NOMO-1 treated with DMSO at 0.1 percent for 48 hours (cell line): ENCODE results near the gene ETFBKMT.

Experiments used
- DNase-seq: peaks from one replicate; lab custom pipeline; 2025; ENCODE audit not compliant: unreplicated experiment; lab: John Stamatoyannopoulos, UW

The ETFBKMT gene

GRCh38 chr12:31659087-31659942 is at the start of gene ETFBKMT:
TSS of gene ETFBKMT (plus strand) at chr12:31659688. CDS start at chr12:31661954, 2,266 bp downstream.
- peak; percentile 90 for DNase-seq

- DNase-seq: no peak
These were observed 46.7 kb upstream of the ETFBKMT start for GRCh38 chr12:31612819-31613218.

- DNase-seq: no peak
These were observed 41.1 kb upstream of the ETFBKMT start for GRCh38 chr12:31618228-31619025.

- no peak for DNase-seq
These were observed 39.2 kb upstream of the ETFBKMT start for GRCh38 chr12:31620311-31620710.

GRCh38 chr12:31622038-31622437 is 37.5 kb upstream of the ETFBKMT start:
- no peak for DNase-seq

GRCh38 chr12:31626270-31626995 is 33.1 kb upstream of the ETFBKMT start:
- DNase-seq: no peak

GRCh38 chr12:31627456-31628054 is 31.9 kb upstream of the ETFBKMT start:
- DNase-seq: no peak

GRCh38 chr12:31629756-31630732 is 29.4 kb upstream of the ETFBKMT start:
- DNase-seq: no peak

- no peak for DNase-seq
These were observed 28.3 kb upstream of the ETFBKMT start for GRCh38 chr12:31631023-31631724.

- peak; percentile 29 for DNase-seq
These were observed 27.7 kb upstream of the ETFBKMT start for GRCh38 chr12:31631809-31632208.

- no peak for DNase-seq
These were observed 26.0 kb upstream of the ETFBKMT start for GRCh38 chr12:31633464-31633863.

GRCh38 chr12:31634620-31635019 is 24.9 kb upstream of the ETFBKMT start:
- DNase-seq: no peak

GRCh38 chr12:31641509-31642090 is 17.9 kb upstream of the ETFBKMT start:
- no peak for DNase-seq

GRCh38 chr12:31644536-31644935 is 15.0 kb upstream of the ETFBKMT start:
- no peak for DNase-seq

GRCh38 chr12:31645924-31646323 is 13.6 kb upstream of the ETFBKMT start:
- DNase-seq: peak; percentile 7

- DNase-seq: peak; percentile 65
These were observed 12.4 kb upstream of the ETFBKMT start for GRCh38 chr12:31647086-31647491.

- no peak for DNase-seq
These were observed 8.6 kb upstream of the ETFBKMT start for GRCh38 chr12:31650918-31651317.

- DNase-seq: no peak
These were observed 7.5 kb upstream of the ETFBKMT start for GRCh38 chr12:31651893-31652521.
